Heart left ventricle (tissue), 16 donors: ENCODE results near the gene B4GALT2. TPM values are rescaled to one million over a fixed set of nuclear protein-coding genes. Genes with fewer than 3 reads are reported as not detected.

Source experiments
- ATAC-seq, 4 donors: fragments of 200-7000 bp; cut with Tn5 transposase; one replicate each; pipeline ENCODE4 v1.9.1; 2020 to 2022; ENCODE audit warnings: moderate library complexity in 4 of 4, mild to moderate bottlenecking in 3 of 4, moderate number of reproducible peaks in 1 of 4
- DNase-seq, 5 donors: peaks; one replicate each; pipeline ENCODE4 v3.0.0-alpha.2; 2020
- H3K27ac ChIP-seq, 12 donors: fragments of 200-600 bp; sonication (generic) in 4 of 12; one replicate each; pipeline versions ENCODE4 v1.5.0 to v1.8.0; 2016 to 2022; ENCODE audit warnings: mild to moderate bottlenecking in 2 of 12
- H3K27me3 ChIP-seq, 9 donors: fragments of 200-600 bp; sonication (generic) in 2 of 9; one replicate each; pipeline versions ENCODE4 v1.5.1 to v1.8.0; 2016 to 2022; ENCODE audit warnings: mild to moderate bottlenecking in 3 of 9
- H3K36me3 ChIP-seq, 9 donors: fragments of 200-600 bp; sonication (generic) in 2 of 9; one replicate each; pipeline versions ENCODE4 v1.5.0 to v1.8.0; 2018 to 2022; ENCODE audit warnings: mild to moderate bottlenecking in 2 of 9
- H3K4me1 ChIP-seq, 12 donors: fragments of 200-600 bp; sonication (generic) in 4 of 12; one replicate each; pipeline versions ENCODE4 v1.5.0 to v1.8.0; 2016 to 2022; ENCODE audit warnings: mild to moderate bottlenecking in 3 of 12
- H3K4me3 ChIP-seq, 12 donors: fragments of 200-600 bp; sonication (generic) in 4 of 12; one replicate each; pipeline versions ENCODE4 v1.5.0 to v1.8.0; 2017 to 2022; ENCODE audit warnings: mild to moderate bottlenecking in 9 of 12, moderate library complexity in 4 of 12
- H3K9me3 ChIP-seq, 12 donors: fragments of 200-600 bp; sonication (generic) in 4 of 12; one replicate each; pipeline versions ENCODE4 v1.5.0 to v1.8.0; 2016 to 2022; ENCODE audit warnings: mild to moderate bottlenecking in 1 of 12
- POLR2A ChIP-seq, 2 donors: fragments of 450-650 bp; IDR thresholded peaks; one replicate each; pipeline ENCODE4 v1.6.1; 2017; ENCODE audit warnings: antibody characterized with exemption in 2 of 2, mild to moderate bottlenecking in 2 of 2, moderate library complexity in 2 of 2
- WGBS, 4 donors: extraction: QIAGEN DNeasy Blood & Tissue Kit in 2 of 4; methylation state at CpG; one replicate each; pipeline versions ENCODE4 v1.1.5 to v1.1.7; 2013 to 2018; 5-methylcytosine and 5-hydroxymethylcytosine counted together
- intact Hi-C, 10 donors: fragments of 100-400 bp; cut with DNase I; formaldehyde crosslinking; loops; one replicate each; pipeline versions ENCODE4 v1.11.1 to v1.14.2; 2022
- polyA plus RNA-seq, 2 donors: library from polyadenylated mRNA; stranded (reverse); fragments of 200-250 nt; gene quantifications; one replicate each; pipeline ENCODE4 v1.2.3, GENCODE V29; 2013
- total RNA-seq, 9 donors: library from RNA; depleted of rRNA in 2 of 9; stranded (reverse); fragments of >200 nt in 2 of 9; fragmentation: NEBNext Ultra II Directional in 3 of 9; extraction: Animal tissue kit (Norgen Biotek cat#: 25700) in 3 of 9; gene quantifications; one replicate each; pipeline versions ENCODE4 v1.1.0 to v1.2.4, GENCODE V29; 2016 to 2023
- TF ChIP-seq, protein P1 (sequence below), 12 donors: fragments of 200-600 bp; sonication (generic) in 4 of 12; IDR thresholded peaks; one replicate each; pipeline versions ENCODE4 v1.5.0 to v1.8.0; 2018 to 2022; ENCODE audit warnings: antibody characterized with exemption in 12 of 12, mild to moderate bottlenecking in 5 of 12
- donor health status: ischemic (EF 13 %, LVEDD 7.1; RV severe dilation, severe dysfunction).
- donor health status: healthy with polysubstance abuse.
- donor health status: DM: no; HTN: yes; CAD: no.
- donor health status: DM: no; HTN: no; CAD: no.
- donor health status: ischemic (EF 25% LVEDD 6.9; RV normal size, moderate dysfunction).
- donor health status: ischemic (EF 25% LVEDD 5.7; RV mildly dilated, moderate dysfunction).
- donor health status: healthy.
- donor health status: DM: yes; HTN: yes; CAD: no.
- donor health status: ischemic (EF 35%, LVEDD 5.7; RV mildly dilated, moderate dysfunction).
- donor health status: nonischemic (EF 11% LVEDD 7.7; RV severe dilation, severe dysfunction).
- donor health status: DM: yes; HTN: yes; CAD: no.
- donor health status: PGD.
- donor health status: ischemic (EF 29% LVEDD 5.4; RV normal size, mild dysfunction).
- donor health status: nonischemic (EF 23%, LVEDD 6.1; RV moderate dilation, normal function).

B4GALT2 gene
- total and polyA plus RNA-seq, 11 donors: 26.8 to 65.7 (median 40.2) TPM

- 78 to 85% (median 81%) methylated on average over 6 of the region's 6 CpGs for WGBS, 4 donors
- intact Hi-C loops: no loop called here
- DNase-seq (peak in 1 of 5 donors; percentile 9), ATAC-seq (no peak)
- no peaks in the 10 kb centered on the region for H3K36me3 ChIP-seq
- H3K4me1 ChIP-seq: peaks cover 0 to 11% (median 0%) of the 10 kb centered on the region in 12 donors
- H3K27ac ChIP-seq: no peak overlapping the region
- H3K9me3 ChIP-seq: no peaks in the 10 kb centered on the region
- no peaks in the 10 kb centered on the region for H3K27me3 ChIP-seq
- H3K4me3 ChIP-seq: no peak overlapping the region
- TF ChIP-seq, protein P1, sequence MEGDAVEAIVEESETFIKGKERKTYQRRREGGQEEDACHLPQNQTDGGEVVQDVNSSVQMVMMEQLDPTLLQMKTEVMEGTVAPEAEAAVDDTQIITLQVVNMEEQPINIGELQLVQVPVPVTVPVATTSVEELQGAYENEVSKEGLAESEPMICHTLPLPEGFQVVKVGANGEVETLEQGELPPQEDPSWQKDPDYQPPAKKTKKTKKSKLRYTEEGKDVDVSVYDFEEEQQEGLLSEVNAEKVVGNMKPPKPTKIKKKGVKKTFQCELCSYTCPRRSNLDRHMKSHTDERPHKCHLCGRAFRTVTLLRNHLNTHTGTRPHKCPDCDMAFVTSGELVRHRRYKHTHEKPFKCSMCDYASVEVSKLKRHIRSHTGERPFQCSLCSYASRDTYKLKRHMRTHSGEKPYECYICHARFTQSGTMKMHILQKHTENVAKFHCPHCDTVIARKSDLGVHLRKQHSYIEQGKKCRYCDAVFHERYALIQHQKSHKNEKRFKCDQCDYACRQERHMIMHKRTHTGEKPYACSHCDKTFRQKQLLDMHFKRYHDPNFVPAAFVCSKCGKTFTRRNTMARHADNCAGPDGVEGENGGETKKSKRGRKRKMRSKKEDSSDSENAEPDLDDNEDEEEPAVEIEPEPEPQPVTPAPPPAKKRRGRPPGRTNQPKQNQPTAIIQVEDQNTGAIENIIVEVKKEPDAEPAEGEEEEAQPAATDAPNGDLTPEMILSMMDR (IDR thresholded peaks at IDR 0.05): no peak
- no peak for TF ChIP-seq POLR2A (IDR thresholded peaks at IDR 0.05)
Measured at GRCh38 chr1:44020464-44020863, 41.5 kb downstream of the B4GALT2 start.

- TF ChIP-seq, protein P1 (IDR thresholded peaks at IDR 0.05): no peak
- no peak for TF ChIP-seq POLR2A (IDR thresholded peaks at IDR 0.05)
- DNase-seq (peak in 1 of 5 donors; percentile 18), ATAC-seq (no peak)
- no peaks in the 10 kb centered on the region for H3K9me3 ChIP-seq
- peaks cover 0 to 8% (median 0%) of the 10 kb centered on the region in 12 donors for H3K4me1 ChIP-seq
- H3K27me3 ChIP-seq: no peaks in the 10 kb centered on the region
- 62 to 91% (median 86%) methylated on average over 2 to 8 of the region's 8 CpGs for WGBS, 4 donors
- no peak overlapping the region for H3K27ac ChIP-seq
- intact Hi-C loops: no loop called here
- no peaks in the 10 kb centered on the region for H3K36me3 ChIP-seq
- H3K4me3 ChIP-seq: no peak overlapping the region
Measured at GRCh38 chr1:44021156-44021555, 42.1 kb downstream of the B4GALT2 start.

- no peaks in the 10 kb centered on the region for H3K9me3 ChIP-seq
- DNase-seq (peak in 4 of 5 donors; percentile 36 to 50 (median 39)), ATAC-seq (peak; percentile 57 to 65 (median 62))
- no peaks in the 10 kb centered on the region for H3K36me3 ChIP-seq
- intact Hi-C loops: no loop called here
- peaks cover 0 to 8% (median 0%) of the 10 kb centered on the region in 12 donors for H3K4me1 ChIP-seq
- TF ChIP-seq POLR2A (IDR thresholded peaks at IDR 0.05): no peak
- TF ChIP-seq, protein P1 (IDR thresholded peaks at IDR 0.05): peak in 3 of 12 donors; percentile 27 to 32 (median 31)
- no peaks in the 10 kb centered on the region for H3K27me3 ChIP-seq
- H3K27ac ChIP-seq: peak overlapping the region in 5 of 12 donors; percentile 17 to 54 (median 38)
- 62 to 81% (median 68%) methylated on average over 6 to 10 of the region's 10 CpGs for WGBS, 4 donors
- no peak overlapping the region for H3K4me3 ChIP-seq
Measured at GRCh38 chr1:44021581-44022321, 42.7 kb downstream of the B4GALT2 start.

GRCh38 chr1:44024031-44024902 lies 45.3 kb downstream of the B4GALT2 start:
- intact Hi-C loops: no loop called here
- DNase-seq: peak in 1 of 5 donors; percentile 16
- Histone ChIP-seq H3K9me3 (no peaks in the 10 kb centered on the region), H3K27me3 (no peaks in the 10 kb centered on the region), H3K4me3 (no peak overlapping the region), H3K4me1 (peaks cover 0 to 12% (median 3%) of the 10 kb centered on the region in 12 donors), H3K27ac (no peak overlapping the region), H3K36me3 (no peaks in the 10 kb centered on the region)
- 85 to 91% (median 86%) methylated on average over 9 to 14 of the region's 14 CpGs for WGBS, 4 donors
- no peak for ATAC-seq
- TF ChIP-seq, protein P1 (IDR thresholded peaks at IDR 0.05): no peak
- no peak for TF ChIP-seq POLR2A (IDR thresholded peaks at IDR 0.05)
